HepG2 (cell line): ENCODE measurements around the gene ARHGAP22. TPM values are rescaled to one million over a fixed set of nuclear protein-coding genes. Genes with fewer than 3 reads are reported as not detected.

Experiments used
- ATAC-seq: fragments of 200-7000 bp; cut with Tn5 transposase; 3 replicates; pipeline ENCODE4 v1.9.1; 2020; ENCODE audit warnings: mild to moderate bottlenecking, moderate library complexity
- BruUV-seq: library from RNA; stranded (reverse); fragments of 400-500 nt; replicated peaks from 2 replicates; lab custom pipeline; 2021; lab: Mats Ljungman, UMichigan
- CTCF ChIA-PET: fragments of 300-600 bp; formaldehyde crosslinking; extraction: SDS; loops from one replicate; lab custom pipeline; 2021; ENCODE audit warnings: low total read pairs, inconsistent platforms, low intra/inter-chr PET ratio; lab: Yijun Ruan, JAX
- POLR2A ChIA-PET: fragments of 350-600 bp; sonication (Branson Sonifier 250); formaldehyde crosslinking; loops from one replicate; lab custom pipeline; 2020; ENCODE audit warnings: antibody characterized with exemption, inconsistent platforms; lab: Yijun Ruan, JAX
- DNase-seq: peaks from one replicate; pipeline ENCODE4 v3.0.0-alpha.2; 2015; ENCODE audit warnings: low spot score
- FAIRE-seq: peaks from 3 replicates; lab custom pipeline; 2011; peaks lifted over from hg19 to GRCh38; lab: Jason Lieb, UNC
- H2AFZ ChIP-seq: one replicate; pipeline ENCODE4 v1.6.1; 2011; ENCODE audit warnings: low read length, inconsistent platforms
- H3K27ac ChIP-seq: fragments of 300-600 bp; 3 replicates; pipeline ENCODE4 v1.8.0; 2011; ENCODE audit warnings: mixed run types, mild to moderate bottlenecking, mixed read lengths, low read length, inconsistent platforms; ENCODE audit not compliant: insufficient read depth; ENCODE audit errors: extremely low read length
- H3K27me3 ChIP-seq, 2 experiments: fragments of 200-600 bp in 1 of 2; 2 replicates in 1 of 2; 3 replicates in 1 of 2; pipeline versions ENCODE4 v1.6.0 to v1.8.0; 2011; ENCODE audit warnings: low read length in 2 of 2, mild to moderate bottlenecking in 2 of 2, moderate library complexity in 2 of 2, inconsistent platforms in 1 of 2; ENCODE audit not compliant: insufficient read depth in 2 of 2, control insufficient read depth in 1 of 2
- H3K36me3 ChIP-seq, 2 experiments: fragments of 200-600 bp in 1 of 2; replicated peaks in 1 of 2; 2 replicates in 1 of 2; 3 replicates in 1 of 2; pipeline versions ENCODE4 v1.5.1 to v1.8.0; 2011; ENCODE audit warnings: low read length in 2 of 2, inconsistent platforms in 1 of 2; ENCODE audit not compliant: insufficient read depth in 2 of 2, control insufficient read depth in 1 of 2
- H3K4me1 ChIP-seq: 2 replicates; pipeline ENCODE4 v1.5.1; 2012; ENCODE audit warnings: low read length, inconsistent platforms; ENCODE audit not compliant: insufficient read depth
- H3K4me2 ChIP-seq: 2 replicates; pipeline ENCODE4 v1.6.0; 2011; ENCODE audit warnings: low read depth, low read length, inconsistent platforms
- H3K4me3 ChIP-seq, 3 experiments: fragments of 200-600 bp in 1 of 3; sonication (generic), shearing (Covaris generic) in 1 of 3; replicated peaks in 1 of 3; 2 replicates each; pipeline ENCODE4 v1.5.1; 2011 to 2016; ENCODE audit warnings: low read length in 3 of 3, inconsistent platforms in 2 of 3, low read depth in 2 of 3, mild to moderate bottlenecking in 2 of 3, control low read depth in 1 of 3, mixed read lengths in 1 of 3; ENCODE audit not compliant: insufficient read depth in 1 of 3
- H3K79me2 ChIP-seq: one replicate; pipeline ENCODE4 v1.6.1; 2011; ENCODE audit warnings: low read length, inconsistent platforms; ENCODE audit not compliant: insufficient read depth
- H3K9ac ChIP-seq: 2 replicates; pipeline ENCODE4 v1.6.0; 2011; ENCODE audit warnings: mild to moderate bottlenecking, low read depth, low read length, inconsistent platforms; ENCODE audit not compliant: insufficient read depth
- H3K9me3 ChIP-seq: 2 replicates; pipeline ENCODE4 v1.5.1; 2012; ENCODE audit warnings: mild to moderate bottlenecking, low read length
- H4K20me1 ChIP-seq: 2 replicates; pipeline ENCODE4 v1.6.0; 2011; ENCODE audit warnings: inconsistent platforms, mild to moderate bottlenecking, low read length, moderate library complexity; ENCODE audit not compliant: insufficient read depth
- CCAR2 ChIP-seq: fragments of 200-400 bp; formaldehyde crosslinking; optimal IDR thresholded peaks from 2 replicates; pipeline ENCODE3; 2018; ENCODE audit warnings: low read depth, mild to moderate bottlenecking, low read length, moderate library complexity
- CREBL2 ChIP-seq: sonication (generic); formaldehyde crosslinking; IDR thresholded peaks from 2 replicates; pipeline ENCODE4 v1.8.1; 2023; ENCODE audit warnings: missing genetic modification reagents, mild to moderate bottlenecking, borderline replicate concordance
- HOXA9 ChIP-seq: sonication (generic); formaldehyde crosslinking; IDR thresholded peaks from 2 replicates; pipeline ENCODE4 v1.8.1; 2022; ENCODE audit warnings: missing genetic modification reagents, mild to moderate bottlenecking, moderate library complexity, borderline replicate concordance
- IKZF1 ChIP-seq: fragments of 450-650 bp; IDR thresholded peaks from 2 replicates; pipeline ENCODE4 v1.7.1; 2016
- KAT2B ChIP-seq: fragments of 150-350 bp; IDR thresholded peaks from 2 replicates; pipeline ENCODE4 v1.6.1; 2014; ENCODE audit warnings: low read depth, low read length, borderline replicate concordance
- SMAD9 ChIP-seq: sonication (generic); formaldehyde crosslinking; IDR thresholded peaks from 2 replicates; pipeline ENCODE4 v1.5.1; 2020; ENCODE audit warnings: mild to moderate bottlenecking, missing genetic modification reagents
- SNAPC5 ChIP-seq: sonication (generic); formaldehyde crosslinking; IDR thresholded peaks from 2 replicates; pipeline ENCODE4 v1.8.1; 2023; ENCODE audit warnings: mild to moderate bottlenecking, missing genetic modification reagents, borderline replicate concordance
- ZNF121 ChIP-seq: sonication (generic); formaldehyde crosslinking; IDR thresholded peaks from 2 replicates; pipeline ENCODE4 v1.5.0; 2020; ENCODE audit warnings: mild to moderate bottlenecking, missing genetic modification reagents
- WGBS: methylation state at CpG from one replicate; pipeline ENCODE4 v1.1.6; 2017; ENCODE audit warnings: low lambda C conversion rate; 5-methylcytosine and 5-hydroxymethylcytosine counted together
- in situ Hi-C: cut with HindIII; loops from 2 replicates; pipeline ENCODE4 v1.10.0; 2017; ENCODE audit warnings: low pct_unique_long_range_greater_than_20kb; ENCODE audit not compliant: extremely low pct_ligation_motif_present
- intact Hi-C: fragments of 100-400 bp; cut with micrococcal nuclease; formaldehyde crosslinking; loops from one replicate; pipeline ENCODE4 v1.10.0; 2022; ENCODE audit not compliant: unreplicated experiment
- polyA plus RNA-seq, 8 experiments: library from polyadenylated mRNA; depleted of rRNA in 3 of 8; stranded (reverse) in 7 of 8; unstranded in 1 of 8; fragments of >200 nt; fragmentation: Illumina TruSeq in 4 of 8; extraction: Trizol in 4 of 8; gene quantifications; 2 replicates each; pipeline versions ENCODE4 v1.2.1 to v1.2.3, GENCODE V29; 2011 to 2016; ENCODE audit warnings: low read depth in 4 of 8, missing spikeins in 1 of 8, mixed read lengths in 1 of 8; ENCODE audit not compliant: insufficient read depth in 1 of 8
- total RNA-seq, 5 experiments: library from RNA; depleted of rRNA; stranded (reverse); fragments of >200 nt; fragmentation: Illumina TruSeq; extraction: Trizol; gene quantifications; 2 replicates each; pipeline ENCODE4 v1.2.3, GENCODE V29; 2016; ENCODE audit warnings: low read depth in 1 of 5
- TF ChIP-seq, protein P1 (sequence below): sonication (generic); formaldehyde crosslinking; IDR thresholded peaks from 2 replicates; pipeline ENCODE4 v1.4.0; 2020; ENCODE audit warnings: missing genetic modification reagents

The ARHGAP22 gene
- total and polyA plus RNA-seq, 2 of the 13 experiments (the other 11 are each of a cell fraction or from before 2014, with no cell fraction given): 0.08 to 0.38 TPM

DNA sequence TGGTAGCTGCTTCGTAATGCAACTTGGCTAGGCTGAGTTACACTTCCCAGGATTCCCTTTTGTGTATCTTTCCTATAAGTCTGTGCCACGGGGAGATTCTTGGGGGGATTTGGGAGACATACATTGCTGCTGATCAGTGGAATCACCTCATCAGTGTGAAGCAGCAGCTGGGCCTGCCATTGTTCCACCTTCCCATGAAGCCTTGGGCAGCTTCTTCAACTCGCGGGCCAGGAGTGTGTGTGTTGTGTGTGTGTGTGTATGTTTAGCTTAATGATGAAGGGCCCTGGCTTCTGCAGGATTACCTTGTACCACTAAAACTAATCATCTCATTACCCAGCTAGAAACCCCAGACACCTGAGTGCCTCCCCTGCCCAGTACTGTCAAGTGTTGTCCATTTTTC, 33.3 kb upstream of the ARHGAP22 start (continued):
- TF ChIP-seq HOXA9 (no peak), SNAPC5 (no peak)

DNA sequence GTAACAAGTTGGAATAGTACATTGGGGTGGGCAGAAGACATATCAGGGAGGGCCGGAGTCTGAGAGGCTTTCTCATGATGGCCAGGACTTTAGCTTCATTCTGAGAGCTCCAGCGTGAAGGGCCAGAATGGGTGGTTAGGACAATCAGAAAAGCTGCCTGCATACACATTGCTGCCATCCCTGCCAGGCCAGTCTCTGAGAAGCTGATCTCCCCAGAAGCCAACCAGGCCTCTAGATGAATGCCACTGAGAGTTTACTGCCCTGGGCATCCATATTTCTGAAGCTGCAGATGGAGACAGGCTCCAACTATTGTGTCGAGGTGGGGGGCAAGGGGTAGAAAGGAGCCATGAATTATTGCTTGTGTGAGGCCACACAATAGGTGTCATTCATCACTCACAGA, 32.0 kb upstream of the ARHGAP22 start:
- H3K9me3 ChIP-seq: no peaks in the 10 kb centered on the region
- H2AFZ ChIP-seq: no peak overlapping the region
- H3K4me2 ChIP-seq: no peak overlapping the region
- in situ Hi-C loops (no loop called here), intact Hi-C loops (no loop called here)
- no peaks in the 10 kb centered on the region for H3K4me1 ChIP-seq
- no peak for FAIRE-seq
- no peaks in the 10 kb centered on the region for H3K36me3 ChIP-seq
- H3K27me3 ChIP-seq: peaks cover 2% of the 10 kb centered on the region in 2 experiments; a peak in 1 of 5 replicates
- H4K20me1 ChIP-seq: no peaks in the 10 kb centered on the region
- BruUV-seq: no TSS peak
- TF ChIP-seq KAT2B (no peak), SMAD9 (CRISPR knock-in tag) (no peak), IKZF1 (no peak), CCAR2 (no peak), ZNF121 (CRISPR knock-in tag) (no peak), CREBL2 (no peak)
- TF ChIP-seq, protein P1, sequence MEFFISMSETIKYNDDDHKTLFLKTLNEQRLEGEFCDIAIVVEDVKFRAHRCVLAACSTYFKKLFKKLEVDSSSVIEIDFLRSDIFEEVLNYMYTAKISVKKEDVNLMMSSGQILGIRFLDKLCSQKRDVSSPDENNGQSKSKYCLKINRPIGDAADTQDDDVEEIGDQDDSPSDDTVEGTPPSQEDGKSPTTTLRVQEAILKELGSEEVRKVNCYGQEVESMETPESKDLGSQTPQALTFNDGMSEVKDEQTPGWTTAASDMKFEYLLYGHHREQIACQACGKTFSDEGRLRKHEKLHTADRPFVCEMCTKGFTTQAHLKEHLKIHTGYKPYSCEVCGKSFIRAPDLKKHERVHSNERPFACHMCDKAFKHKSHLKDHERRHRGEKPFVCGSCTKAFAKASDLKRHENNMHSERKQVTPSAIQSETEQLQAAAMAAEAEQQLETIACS (CRISPR knock-in tag): no peak
- no peak overlapping the region for H3K4me3 ChIP-seq
- H3K79me2 ChIP-seq: no peaks in the 10 kb centered on the region
- WGBS: 10% methylated on average over 3 of the region's 3 CpGs
- no peak for DNase-seq
- H3K27ac ChIP-seq: no peak overlapping the region
- CTCF ChIA-PET: no interaction called here
- POLR2A ChIA-PET: no interaction called here
- H3K9ac ChIP-seq: no peak overlapping the region
- no peak for ATAC-seq
